Putamen (tissue), 1 donor: ENCODE results near the gene DCDC1.

ENCODE experiments used
- DNase-seq: peaks from one replicate; pipeline ENCODE4 v3.0.0-alpha.2; 2016; ENCODE audit warnings: low spot score

Gene DCDC1

DNA sequence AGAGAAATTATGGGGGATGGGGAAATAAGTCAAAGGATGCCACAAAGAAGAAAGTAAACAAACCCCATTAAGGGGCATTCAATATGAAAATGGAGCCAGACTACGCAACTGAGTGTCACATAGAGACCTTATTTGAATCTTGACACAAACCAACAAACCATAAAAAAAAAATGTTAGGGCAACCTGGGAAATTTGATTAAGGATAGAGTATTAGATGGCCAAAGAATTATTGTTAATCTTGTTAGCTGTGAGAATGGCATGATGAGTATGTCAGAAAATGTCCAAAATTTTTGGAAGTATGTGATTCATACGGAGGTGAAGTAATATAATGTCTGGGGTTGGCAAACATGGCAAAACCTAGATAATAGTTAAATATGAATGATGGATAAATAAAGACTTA, 461.3 kb downstream of the DCDC1 start:
- no peak for DNase-seq

DNA sequence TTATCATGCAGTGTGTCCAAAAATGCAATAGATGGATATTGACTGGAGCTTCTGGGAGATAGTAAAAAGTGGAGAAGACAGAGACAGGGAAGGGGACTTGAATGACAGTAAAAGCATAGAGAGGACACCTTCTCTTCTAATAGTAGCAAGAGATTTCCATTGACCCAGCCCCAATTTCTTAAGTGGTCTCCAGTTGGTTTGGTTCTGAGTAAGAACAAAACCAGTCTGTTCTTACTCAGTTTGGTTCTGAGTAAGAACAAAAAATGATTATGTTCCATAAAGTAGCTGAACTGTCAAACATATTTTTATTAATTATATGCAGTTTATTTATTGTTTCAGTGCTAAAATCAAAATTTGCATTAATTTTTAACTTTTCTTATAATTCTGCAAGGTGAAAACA, 466.6 kb downstream of the DCDC1 start:
- DNase-seq, result no peak

DNA sequence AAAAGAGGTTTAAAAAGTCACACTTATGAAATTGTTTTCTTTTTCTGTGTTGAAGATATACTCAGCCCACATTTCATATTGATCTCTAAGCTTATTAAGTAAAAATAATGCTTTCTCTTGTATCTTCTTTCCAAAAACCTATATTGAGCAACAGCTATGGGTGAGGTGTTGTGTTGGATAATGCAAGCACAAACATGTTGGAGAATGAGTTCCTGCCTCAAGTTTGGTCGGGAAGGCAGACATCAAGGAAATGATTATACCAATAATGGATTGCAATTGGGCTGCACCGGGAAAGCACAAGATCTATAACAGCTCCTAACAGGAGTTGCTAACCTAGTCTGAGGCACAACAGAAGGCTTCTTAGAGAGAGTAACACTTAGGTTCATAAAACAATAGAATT, 474.5 kb downstream of the DCDC1 start:
- no peak for DNase-seq

DNA sequence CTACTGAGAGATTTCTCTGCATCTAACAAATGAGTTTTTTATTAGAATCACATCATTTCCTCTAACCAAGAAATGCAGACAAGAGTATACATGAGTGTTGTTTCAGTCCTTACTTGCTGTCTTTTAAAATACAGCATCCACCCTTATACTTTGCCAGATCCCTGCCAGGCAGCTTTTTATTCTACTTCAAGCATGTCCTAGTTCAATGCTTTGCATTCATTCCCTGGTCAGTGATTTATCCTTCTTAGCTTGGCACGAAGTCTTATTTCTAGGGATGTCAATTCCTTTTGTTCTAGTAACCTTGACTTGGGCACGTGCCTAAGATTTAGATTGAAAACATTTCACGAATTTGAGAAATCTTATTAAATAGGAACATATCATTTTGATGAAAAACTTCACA, 476.2 kb downstream of the DCDC1 start:
- DNase-seq, result no peak

DNA sequence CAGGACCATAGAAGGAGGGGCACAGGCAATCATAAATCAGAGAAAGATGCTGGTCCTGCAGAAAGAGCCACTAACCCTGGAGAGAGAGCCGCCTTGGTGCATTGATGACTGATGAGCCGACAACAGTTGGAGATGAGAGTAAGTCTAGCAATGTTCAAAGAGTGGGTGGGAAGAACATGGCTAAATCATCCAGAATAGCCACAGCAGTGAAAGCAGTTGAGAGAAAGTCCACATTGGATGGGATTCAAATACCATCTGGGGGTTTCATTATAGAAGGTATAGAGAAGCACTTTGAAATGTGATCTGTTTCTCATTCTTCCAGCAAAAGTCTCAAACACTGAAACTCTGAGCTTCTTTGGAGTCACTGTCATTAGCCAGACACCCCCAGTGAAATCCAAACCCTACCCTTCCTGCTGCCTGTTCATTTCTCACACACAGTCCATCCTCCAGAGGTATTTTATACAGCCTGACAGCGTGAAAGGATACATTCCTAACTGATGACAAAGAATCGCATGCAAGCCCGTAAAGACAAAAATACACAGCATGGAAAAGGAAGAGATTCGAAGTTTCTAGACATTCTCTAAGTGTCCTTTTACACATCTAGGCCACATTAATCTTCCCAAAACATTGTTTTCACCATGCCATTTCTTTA, 480.3 kb downstream of the DCDC1 start:
- DNase-seq, result no peak

DNA sequence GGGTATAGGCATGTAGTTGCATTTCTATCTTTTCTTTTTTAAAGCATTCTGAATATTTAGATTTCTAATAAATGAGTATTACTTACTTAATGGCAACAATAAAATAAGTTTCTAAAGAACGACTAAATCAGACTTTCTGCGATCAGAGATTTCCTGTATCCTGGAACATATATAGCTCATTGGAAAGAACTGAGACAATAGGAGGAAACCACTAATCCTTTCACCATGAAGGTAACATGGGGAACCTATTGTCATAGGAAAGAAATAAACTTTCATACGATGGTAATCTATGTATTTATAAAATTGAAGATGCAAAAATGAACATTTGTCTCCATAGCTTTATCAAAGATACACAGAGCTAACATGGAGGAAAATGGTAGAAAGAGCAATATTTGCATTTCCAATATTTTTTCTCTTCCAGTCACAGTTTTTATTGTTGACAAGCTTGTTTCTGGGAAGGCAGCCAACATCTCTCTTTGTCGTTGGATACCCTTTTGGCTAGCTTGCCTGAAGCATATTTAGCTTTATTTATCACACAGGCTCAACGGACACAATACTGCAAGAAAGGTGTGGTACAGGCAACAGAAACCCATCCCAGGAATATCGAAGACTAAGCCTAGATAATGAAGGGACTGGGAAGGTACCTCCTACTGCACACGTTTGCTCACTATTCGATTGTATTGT, 490.1 kb downstream of the DCDC1 start:
- DNase-seq, result no peak

DNA sequence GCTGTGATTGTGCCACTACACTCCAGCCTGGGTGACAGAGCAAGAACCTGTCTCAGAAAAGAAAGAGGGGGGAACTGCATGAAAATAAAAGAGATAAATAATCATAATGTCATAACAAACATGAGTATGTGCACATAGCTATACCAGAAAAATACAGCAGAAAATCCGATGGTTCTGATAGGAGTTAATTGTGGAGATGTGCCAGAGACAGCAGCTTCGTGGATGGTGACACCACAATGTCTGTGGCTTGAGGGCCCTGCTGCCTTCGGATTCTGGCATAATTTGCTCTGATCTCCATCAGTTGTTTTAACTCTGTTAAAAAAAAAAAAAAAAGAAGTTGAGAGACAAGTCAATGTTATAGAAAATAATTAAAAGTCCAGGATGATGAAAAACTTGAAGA, 491.1 kb downstream of the DCDC1 start:
- no peak for DNase-seq

DNA sequence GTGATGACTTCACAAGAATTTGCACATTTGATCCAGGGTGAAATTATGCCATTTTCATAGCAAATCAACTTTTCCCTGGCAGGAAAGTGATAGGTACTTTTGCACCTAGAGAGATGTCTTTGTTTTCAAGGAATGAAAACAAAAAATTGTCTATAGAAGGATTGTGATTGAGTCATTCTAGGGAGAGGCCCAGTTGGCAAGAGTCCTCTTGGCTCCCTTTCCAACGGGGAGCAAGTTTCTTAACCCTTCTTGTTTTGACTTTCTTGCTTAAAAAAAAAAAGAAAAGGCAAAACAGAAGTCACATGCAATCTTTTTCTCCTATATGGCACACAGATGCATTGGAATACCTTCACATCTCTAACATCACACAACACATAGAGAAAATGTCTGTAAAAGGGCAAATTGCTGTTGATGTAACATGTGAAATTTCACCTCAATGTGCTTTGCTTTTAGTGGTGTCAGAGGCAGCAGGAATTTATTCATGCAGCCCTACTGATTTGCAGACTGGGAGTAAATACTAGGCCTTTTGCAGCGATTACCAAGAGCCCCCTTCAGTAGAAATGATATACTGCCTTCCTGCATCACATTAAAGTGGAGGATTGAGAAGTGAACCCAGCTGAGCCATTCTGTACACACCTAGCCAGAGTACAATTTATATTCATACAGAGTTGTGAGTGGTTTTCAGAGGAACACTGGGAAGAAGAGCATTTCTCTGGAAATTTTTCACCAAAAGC, 492.7 kb downstream of the DCDC1 start:
- no peak for DNase-seq

DNA sequence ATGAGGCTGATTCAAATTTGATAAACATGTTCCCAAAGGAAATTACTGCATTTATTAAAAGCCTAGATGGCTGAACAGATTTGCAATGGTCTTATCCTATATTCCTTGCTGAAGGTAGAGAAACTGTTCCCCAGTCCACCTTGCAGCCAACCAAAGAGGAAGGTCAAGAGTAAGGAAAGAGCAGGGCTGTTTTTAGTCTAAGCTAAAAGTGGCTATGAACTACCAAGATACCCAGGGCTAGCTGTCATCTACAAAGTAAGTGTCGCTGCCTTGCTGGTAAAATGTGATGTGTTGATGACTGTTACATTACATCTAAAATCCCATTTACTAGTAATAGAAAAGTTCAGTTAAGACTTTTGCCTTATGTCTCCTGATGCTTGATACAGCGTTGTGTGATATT, 493.3 kb downstream of the DCDC1 start:
- DNase-seq, result no peak

DNA sequence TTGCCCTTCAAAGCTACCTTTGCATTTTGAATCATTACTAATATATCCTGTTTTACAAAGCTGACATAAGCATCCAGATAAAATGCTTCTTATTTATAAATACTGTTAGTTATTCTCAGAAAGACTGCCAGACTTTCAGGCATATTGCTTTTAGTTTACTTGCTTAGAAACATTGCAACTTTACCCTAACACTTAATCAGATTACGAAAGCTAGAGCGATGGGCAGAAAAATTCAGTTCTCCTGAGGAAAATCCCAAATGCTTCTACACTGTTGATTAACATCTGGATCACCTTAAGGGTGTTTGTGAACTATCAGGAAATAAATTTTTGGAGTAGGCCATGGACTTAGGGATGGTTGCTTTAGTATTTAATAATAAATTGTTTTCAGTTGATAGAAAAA, 493.7 kb downstream of the DCDC1 start:
- no peak for DNase-seq

DNA sequence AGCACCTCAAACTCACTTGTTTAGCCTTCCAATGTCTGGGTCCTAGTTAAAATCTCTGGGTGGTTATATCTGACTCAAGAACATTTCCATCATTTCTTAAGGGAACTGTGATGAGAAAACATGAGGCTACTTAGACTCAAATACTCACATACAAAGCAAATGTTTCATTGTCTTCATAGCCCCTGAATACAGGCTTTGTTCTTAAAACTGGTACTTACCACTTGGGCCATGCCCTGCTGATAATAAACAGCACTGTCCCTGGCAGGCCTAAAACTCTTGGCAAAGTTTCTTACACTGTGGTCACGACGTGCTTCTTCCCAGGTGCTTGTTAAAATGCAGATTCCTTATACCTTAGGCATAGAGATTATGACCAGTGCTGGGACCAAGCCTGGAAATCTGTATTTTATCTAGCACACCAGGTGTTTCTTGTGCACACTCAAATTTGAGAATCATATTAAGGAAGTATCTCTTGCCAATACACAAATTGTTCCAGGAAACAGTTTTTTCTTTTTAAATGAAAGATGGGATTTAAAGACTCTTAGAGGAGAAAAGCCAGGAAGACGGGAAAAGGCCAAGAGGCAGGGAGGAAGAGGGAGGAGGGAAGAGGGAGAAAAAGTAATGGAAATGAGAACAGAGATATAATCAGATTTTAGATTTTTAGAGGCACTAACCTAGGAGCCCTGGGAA, 495.5 kb downstream of the DCDC1 start:
- DNase-seq, result no peak

DNA sequence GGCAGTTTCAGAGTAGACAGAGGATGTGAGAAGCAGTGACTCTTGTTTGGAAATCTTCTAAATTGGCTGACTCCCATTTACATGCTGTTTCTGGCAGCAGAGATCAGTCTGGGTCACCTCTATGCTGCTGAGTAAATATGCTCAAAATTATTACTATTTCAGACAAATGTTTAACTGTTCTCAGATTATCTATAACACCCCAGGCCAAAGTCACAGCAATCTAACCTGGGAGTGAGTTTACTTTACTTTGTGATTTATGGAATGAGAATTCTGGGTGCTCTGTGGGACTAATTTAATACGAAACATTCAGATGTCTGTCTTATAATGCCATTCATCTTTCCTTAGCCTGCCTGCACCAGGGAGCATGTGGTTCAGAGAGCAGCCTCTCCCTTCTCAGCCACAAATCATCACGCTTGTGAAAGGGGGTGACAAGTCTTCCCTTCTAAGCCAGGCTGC, 500.9 kb downstream of the DCDC1 start:
- no peak for DNase-seq

DNA sequence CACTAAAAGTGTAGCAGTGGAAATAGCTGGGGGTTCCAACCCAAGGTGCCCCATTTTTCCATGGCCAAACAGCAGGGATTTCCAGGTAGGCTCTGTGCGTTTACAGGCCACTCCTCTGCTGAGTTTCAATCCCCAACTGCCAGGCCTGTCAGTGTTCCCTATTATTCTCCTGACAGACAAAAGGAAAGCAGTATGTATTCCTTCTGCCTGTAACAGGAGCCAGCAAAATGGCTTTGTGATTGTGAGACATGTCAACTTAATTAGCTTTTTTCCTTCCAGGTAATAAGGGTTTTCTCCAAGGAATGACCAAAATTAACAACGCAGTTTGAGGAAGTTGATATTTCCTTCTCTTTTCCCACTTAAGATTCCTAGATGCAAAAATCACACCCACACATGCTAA, 506.3 kb downstream of the DCDC1 start:
- no peak for DNase-seq

DNA sequence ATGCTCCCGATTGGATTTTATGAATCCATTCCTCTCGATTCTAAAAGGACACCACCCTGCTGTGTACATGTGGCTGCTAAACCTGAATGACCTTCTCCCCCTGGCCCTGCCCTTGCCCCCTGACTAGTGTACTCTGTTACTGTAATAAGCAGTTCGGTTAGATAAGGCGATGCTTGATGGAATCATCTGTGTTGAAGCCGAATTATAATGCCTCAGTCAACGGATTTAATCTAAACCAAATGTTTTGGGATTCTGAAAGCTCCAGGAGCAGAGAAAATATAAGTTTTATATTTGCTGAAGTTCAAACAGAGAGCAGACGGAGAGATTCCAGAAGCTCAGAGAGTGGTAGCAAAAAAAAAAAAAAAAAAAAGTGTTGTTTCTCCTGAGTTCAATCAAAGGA, 508.0 kb downstream of the DCDC1 start:
- no peak for DNase-seq

DNA sequence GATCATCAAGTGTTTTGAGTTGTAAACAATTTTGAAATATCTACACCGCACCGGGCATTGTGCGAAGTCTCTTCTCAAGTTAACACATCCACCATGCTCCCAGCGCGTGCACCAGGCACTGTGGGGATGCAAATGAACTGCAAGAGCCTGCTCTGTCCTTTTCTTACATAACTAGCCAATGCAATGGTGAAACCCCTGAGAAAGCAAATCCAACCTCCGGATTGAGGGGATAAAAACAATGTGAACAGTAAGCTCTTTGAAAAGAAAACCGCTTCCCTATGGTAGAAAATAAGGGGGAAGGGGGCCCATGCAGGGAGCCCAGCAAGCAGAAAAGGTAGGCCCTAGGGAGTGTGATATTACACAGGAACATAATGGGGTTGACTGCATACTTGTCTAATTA, 508.5 kb downstream of the DCDC1 start:
- DNase-seq, result no peak

DNA sequence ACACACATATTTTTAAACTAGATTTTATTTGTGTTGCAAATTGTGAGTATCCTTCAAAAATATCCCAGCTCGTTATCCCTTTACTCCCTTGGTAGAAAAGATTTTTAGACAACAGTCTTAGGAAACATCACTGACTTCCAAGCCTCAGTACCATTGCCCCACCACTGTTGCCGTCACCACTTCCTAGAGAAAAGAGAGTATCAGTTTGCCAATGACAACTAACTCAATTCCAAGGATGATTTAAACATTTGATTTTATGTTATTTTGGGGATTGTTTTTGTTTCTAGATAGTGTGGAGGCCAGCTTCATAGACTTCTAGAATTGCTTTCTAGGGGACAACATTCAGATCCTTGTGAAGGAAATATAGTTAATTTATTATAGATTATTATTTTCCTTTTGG, 509.4 kb downstream of the DCDC1 start:
- DNase-seq, result no peak

DNA sequence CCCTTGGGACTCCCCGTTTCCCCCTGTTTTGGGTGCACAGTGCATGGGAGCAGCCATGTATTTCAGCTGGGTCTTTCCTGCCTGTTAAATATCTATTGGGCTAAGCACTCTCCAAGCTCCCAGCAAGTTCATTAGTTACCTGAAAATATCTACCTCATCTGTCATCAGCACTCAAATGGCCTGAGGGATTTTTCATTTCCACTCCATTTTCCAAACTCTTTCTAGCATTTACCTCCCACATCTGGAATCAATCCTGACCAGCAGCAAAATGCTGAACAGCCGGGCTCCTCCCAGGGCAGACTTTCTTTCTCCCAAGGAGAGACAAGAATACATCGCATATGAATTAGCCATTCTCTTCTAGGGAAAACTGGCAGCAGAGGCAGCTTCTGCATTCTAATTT, 509.9 kb downstream of the DCDC1 start:
- no peak for DNase-seq

DNA sequence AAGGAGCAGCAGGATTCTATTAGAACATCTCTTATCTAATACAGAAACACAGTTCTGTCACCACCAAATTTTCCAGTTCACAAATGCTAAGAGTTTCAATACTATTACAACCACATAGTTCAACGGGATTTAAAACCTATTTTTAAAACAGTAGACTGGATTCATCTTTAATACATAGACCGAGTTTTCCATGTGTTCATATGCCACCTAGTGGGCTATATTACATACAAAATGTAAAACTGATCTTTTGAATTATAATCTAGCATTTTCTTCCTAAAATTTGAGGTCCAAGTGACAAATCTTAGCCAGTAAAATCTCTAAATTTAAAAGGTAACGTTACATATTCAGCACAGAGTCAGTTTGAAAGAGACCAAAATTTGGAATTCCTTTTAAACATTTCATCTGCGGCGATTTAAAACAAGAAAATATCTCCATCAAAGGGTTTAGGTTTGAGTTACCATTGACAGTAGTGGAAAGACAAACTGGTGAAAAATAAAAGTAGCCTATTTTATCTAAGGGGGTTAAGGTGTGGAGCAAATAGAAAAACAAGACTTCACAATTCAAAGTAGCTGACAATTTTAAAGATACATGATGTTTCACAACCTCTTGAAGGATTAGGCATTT, 514.0 kb downstream of the DCDC1 start:
- no peak for DNase-seq

DNA sequence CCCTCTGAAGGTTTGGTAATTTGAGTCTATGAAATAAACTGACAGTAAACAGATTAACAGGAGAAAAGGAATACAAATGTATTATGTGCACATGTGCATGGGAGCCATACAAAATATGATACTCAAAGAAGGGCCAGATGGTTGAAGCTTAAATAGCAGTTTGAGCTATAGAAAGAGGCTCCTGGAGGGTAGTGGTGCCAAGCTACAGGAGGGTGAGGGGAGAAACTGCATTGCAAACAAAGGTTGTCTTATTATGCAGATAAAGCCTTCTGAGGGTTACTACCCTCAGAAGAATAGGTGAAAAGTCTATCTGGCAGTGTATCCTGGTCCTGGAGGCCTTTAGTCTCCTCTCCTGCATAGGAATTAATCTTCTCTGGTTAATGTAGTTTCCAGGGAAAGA, 516.1 kb downstream of the DCDC1 start:
- no peak for DNase-seq

DNA sequence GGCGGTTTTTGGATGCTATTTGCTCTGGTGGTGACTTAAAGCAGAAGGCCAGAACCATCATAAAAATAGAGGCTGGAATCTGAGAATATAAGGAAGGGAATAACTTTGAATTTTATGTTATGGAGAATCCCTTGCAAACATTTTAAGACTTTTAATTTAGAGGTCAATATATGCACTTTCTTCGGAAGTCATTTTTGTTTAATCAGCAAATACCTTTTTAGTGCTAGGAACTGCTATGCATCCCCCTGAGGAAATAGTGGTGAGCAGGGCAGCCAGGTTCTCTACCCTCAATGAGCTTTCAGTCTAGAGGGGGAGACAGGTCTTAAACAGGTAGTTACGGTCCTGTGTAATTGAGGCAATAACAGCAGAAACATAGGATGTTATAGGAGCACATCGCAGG, 516.9 kb downstream of the DCDC1 start:
- no peak for DNase-seq

DNA sequence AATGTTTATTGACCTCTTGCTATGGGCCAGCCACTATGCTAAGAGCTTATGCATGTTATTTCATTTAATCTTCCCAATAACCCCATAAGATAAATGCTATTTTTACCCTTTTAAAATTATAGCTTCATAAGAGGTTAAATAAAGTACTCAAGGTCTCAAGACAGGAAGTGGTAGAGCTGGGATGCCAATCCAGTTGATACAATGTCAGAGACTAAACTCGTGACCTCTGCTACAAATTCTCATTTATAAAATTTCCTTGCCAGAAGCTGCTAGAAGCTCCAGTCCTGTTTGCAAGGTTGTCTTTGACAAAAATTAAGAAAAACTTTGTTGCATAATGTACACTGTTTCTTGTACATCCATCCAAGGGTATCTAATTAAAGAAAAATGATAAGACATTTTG, 517.4 kb downstream of the DCDC1 start:
- no peak for DNase-seq

DNA sequence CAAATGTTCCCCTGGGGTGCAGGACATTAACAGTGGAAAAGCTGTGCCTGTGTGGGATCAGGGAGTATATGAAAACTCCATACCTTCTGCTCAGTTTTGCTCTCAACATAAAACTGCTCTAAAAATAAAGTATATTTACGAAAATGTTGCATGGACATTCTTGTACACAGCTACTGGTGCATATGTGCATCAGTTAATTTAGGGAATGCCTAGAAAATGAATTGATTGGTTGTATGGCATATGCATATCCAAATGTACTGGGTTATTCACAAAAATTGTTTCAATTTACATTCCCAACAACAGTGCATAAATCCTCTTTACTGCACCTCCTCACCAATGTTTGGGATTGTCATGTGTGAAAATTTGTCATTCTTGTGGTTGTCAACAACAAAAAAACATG, 532.3 kb downstream of the DCDC1 start:
- DNase-seq, result no peak
